ENCODE data around the gene UBQLN4. TPM values are rescaled to one million over a fixed set of nuclear protein-coding genes. Genes with fewer than 3 reads are reported as not detected.

Gene UBQLN4
- total RNA-seq, 1 donor from 2014 or later: 43.7 TPM

GRCh38 chr1:156006666-156007376, 46.8 kb downstream of the UBQLN4 start:
- DNase-seq (ENCODE audit: low spot score): no peak
- Mint-ChIP-seq H3K4me1 (peaks cover 26% of the 10 kb centered on the region), H3K27ac (peak overlapping the region; percentile 15), H3K27me3 (ENCODE audit: insufficient read depth, low read depth) (peaks cover 4% of the 10 kb centered on the region), H3K9me3 (no peaks in the 10 kb centered on the region), H3K36me3 (peaks cover 26% of the 10 kb centered on the region), H3K4me3 (no peak overlapping the region)
- H3K27ac ChIP-seq: peak overlapping the region; percentile 78
- peaks cover 27% of the 10 kb centered on the region for H3K4me1 ChIP-seq
- H2AFZ ChIP-seq (replicated peaks): no peak overlapping the region
- H3K9ac ChIP-seq: no peak overlapping the region
- peaks cover 7% of the 10 kb centered on the region for H3K36me3 ChIP-seq
- peaks cover 39% of the 10 kb centered on the region for H3F3A ChIP-seq (ENCODE audit: low read depth)
- no peaks in the 10 kb centered on the region for H3K79me2 ChIP-seq (ENCODE audit: low read depth)
- no peaks in the 10 kb centered on the region for H3K9me3 ChIP-seq (ENCODE audit: low read depth)
- peaks cover 17% of the 10 kb centered on the region for H4K20me1 ChIP-seq (ENCODE audit: low read depth)
- no peak overlapping the region for H3K4me3 ChIP-seq
- TF ChIP-seq EZH2 (IDR thresholded peaks at IDR 0.05) (no peak), CTCF (IDR thresholded peaks at IDR 0.05) (no peak), EZH2phosphoT487 (IDR thresholded peaks at IDR 0.05) (no peak)
- no peak overlapping the region for H3K4me2 ChIP-seq
- no peaks in the 10 kb centered on the region for H3K27me3 ChIP-seq

- H3K27ac ChIP-seq: no peak overlapping the region
- H3K9ac ChIP-seq: no peak overlapping the region
- no peak overlapping the region for H3K4me2 ChIP-seq
- TF ChIP-seq EZH2phosphoT487 (IDR thresholded peaks at IDR 0.05) (no peak), EZH2 (IDR thresholded peaks at IDR 0.05) (no peak), CTCF (IDR thresholded peaks at IDR 0.05) (no peak)
- DNase-seq (ENCODE audit: low spot score): no peak
- no peaks in the 10 kb centered on the region for H3K36me3 ChIP-seq
- no peak overlapping the region for H2AFZ ChIP-seq (replicated peaks)
- H3K27me3 ChIP-seq: no peaks in the 10 kb centered on the region
- Mint-ChIP-seq H3K9me3 (no peaks in the 10 kb centered on the region), H3K4me1 (peaks cover 24% of the 10 kb centered on the region), H3K4me3 (no peak overlapping the region), H3K27ac (peak overlapping the region; percentile 43), H3K27me3 (ENCODE audit: insufficient read depth, low read depth) (peaks cover 4% of the 10 kb centered on the region), H3K36me3 (peaks cover 10% of the 10 kb centered on the region)
- H3K4me3 ChIP-seq: no peak overlapping the region
- H3K79me2 ChIP-seq (ENCODE audit: low read depth): no peaks in the 10 kb centered on the region
- no peaks in the 10 kb centered on the region for H3K9me3 ChIP-seq (ENCODE audit: low read depth)
- peaks cover 17% of the 10 kb centered on the region for H4K20me1 ChIP-seq (ENCODE audit: low read depth)
- H3F3A ChIP-seq (ENCODE audit: low read depth): peaks cover 32% of the 10 kb centered on the region
- peaks cover 27% of the 10 kb centered on the region for H3K4me1 ChIP-seq
Observed at GRCh38 chr1:156004843-156005584, 48.6 kb downstream of the UBQLN4 start.

- TF ChIP-seq EZH2 (IDR thresholded peaks at IDR 0.05) (no peak), CTCF (IDR thresholded peaks at IDR 0.05) (no peak), EZH2phosphoT487 (IDR thresholded peaks at IDR 0.05) (no peak)
Observed at GRCh38 chr1:156003923-156004188, 49.7 kb downstream of the UBQLN4 start.

More at GRCh38 chr1:156003923-156004188, 49.7 kb downstream of the UBQLN4 start:
- peaks cover 13% of the 10 kb centered on the region for H3K4me1 Mint-ChIP-seq
- no peak overlapping the region for H3K27ac ChIP-seq
- no peak overlapping the region for H3K4me3 ChIP-seq
- H3K36me3 ChIP-seq: no peaks in the 10 kb centered on the region
- H3K4me1 ChIP-seq: peaks cover 15% of the 10 kb centered on the region
- no peaks in the 10 kb centered on the region for H3K9me3 Mint-ChIP-seq
- no peak overlapping the region for H3K9ac ChIP-seq
- no peak overlapping the region for H3K4me3 Mint-ChIP-seq
- peaks cover 20% of the 10 kb centered on the region for H3F3A ChIP-seq (ENCODE audit: low read depth)
- DNase-seq (ENCODE audit: low spot score): no peak
- H3K4me2 ChIP-seq: no peak overlapping the region
- no peaks in the 10 kb centered on the region for H3K9me3 ChIP-seq (ENCODE audit: low read depth)
- no peak overlapping the region for H2AFZ ChIP-seq (replicated peaks)
- H3K36me3 Mint-ChIP-seq: peaks cover 6% of the 10 kb centered on the region
- H3K27ac Mint-ChIP-seq: no peak overlapping the region
- peaks cover 4% of the 10 kb centered on the region for H3K27me3 Mint-ChIP-seq (ENCODE audit: insufficient read depth, low read depth)
- H3K27me3 ChIP-seq: no peaks in the 10 kb centered on the region
- peaks cover 6% of the 10 kb centered on the region for H4K20me1 ChIP-seq (ENCODE audit: low read depth)
- no peaks in the 10 kb centered on the region for H3K79me2 ChIP-seq (ENCODE audit: low read depth)
